Hepatocyte (in vitro differentiated cells): ENCODE results near the gene RNF166. TPM values are rescaled to one million over a fixed set of nuclear protein-coding genes. Genes with fewer than 3 reads are reported as not detected.

Experiments used
- DNase-seq: peaks from one replicate; pipeline ENCODE4 v3.0.0-alpha.2; 2016; ENCODE audit warnings: low spot score
- H2AFZ ChIP-seq: fragments of 200-600 bp; sonication (generic); 2 replicates; pipeline ENCODE4 v1.6.0; 2016; ENCODE audit warnings: antibody characterized with exemption, mild to moderate bottlenecking
- H3K27ac ChIP-seq: fragments of 200-600 bp; sonication (generic); 2 replicates; pipeline ENCODE4 v1.5.1; 2016; ENCODE audit warnings: mild to moderate bottlenecking
- H3K27me3 ChIP-seq: fragments of 200-600 bp; sonication (generic); 2 replicates; pipeline ENCODE4 v1.6.1; 2016
- H3K36me3 ChIP-seq: fragments of 200-600 bp; sonication (generic); replicated peaks from 2 replicates; pipeline ENCODE4 v1.5.1; 2016; ENCODE audit warnings: low read depth; ENCODE audit not compliant: insufficient read depth
- H3K4me1 ChIP-seq: fragments of 200-600 bp; sonication (generic); 2 replicates; pipeline ENCODE4 v1.5.1; 2016; ENCODE audit warnings: mild to moderate bottlenecking, moderate library complexity; ENCODE audit not compliant: insufficient read depth
- H3K4me2 ChIP-seq: fragments of 200-600 bp; sonication (generic); 2 replicates; pipeline ENCODE4 v1.6.0; 2016
- H3K4me3 ChIP-seq: fragments of 200-600 bp; sonication (generic); 2 replicates; pipeline ENCODE4 v1.5.1; 2016; ENCODE audit warnings: mild to moderate bottlenecking
- H3K79me2 ChIP-seq: fragments of 200-600 bp; sonication (generic); 2 replicates; pipeline ENCODE4 v1.6.0; 2017; ENCODE audit warnings: mild to moderate bottlenecking
- H3K9me2 ChIP-seq: fragments of 200-600 bp; sonication (generic); replicated peaks from 2 replicates; pipeline ENCODE4 v1.6.0; 2017; ENCODE audit warnings: mild to moderate bottlenecking; ENCODE audit not compliant: insufficient read depth
- H3K9me3 ChIP-seq: fragments of 200-600 bp; sonication (generic); 2 replicates; pipeline ENCODE4 v1.5.1; 2016; ENCODE audit warnings: low read depth, mild to moderate bottlenecking
- H4K20me1 ChIP-seq: fragments of 200-600 bp; sonication (generic); 2 replicates; pipeline ENCODE4 v1.6.0; 2016; ENCODE audit warnings: mild to moderate bottlenecking; ENCODE audit not compliant: insufficient read depth, poor library complexity, severe bottlenecking
- EZH2 ChIP-seq: fragments of 200-600 bp; sonication (generic); IDR thresholded peaks from 2 replicates; pipeline ENCODE4 v1.6.1; 2016; ENCODE audit warnings: antibody characterized with exemption, mild to moderate bottlenecking, borderline replicate concordance
- EZH2phosphoT487 ChIP-seq: fragments of 200-600 bp; sonication (generic); IDR thresholded peaks from one replicate; pipeline ENCODE4 v1.6.1; 2018; ENCODE audit warnings: antibody characterized with exemption, mild to moderate bottlenecking, low read depth, moderate library complexity; ENCODE audit not compliant: unreplicated experiment, severe bottlenecking
- WGBS: methylation state at CpG from one replicate; pipeline ENCODE4 v1.1.6; 2016; ENCODE audit warnings: low lambda C conversion rate; ENCODE audit errors: missing lambda C conversion rate; 5-methylcytosine and 5-hydroxymethylcytosine counted together
- polyA plus RNA-seq: library from polyadenylated mRNA; unstranded; fragments of >200 nt; fragmentation: Nextera tagmentation; extraction: Ambion mirVana; gene quantifications from 2 replicates; pipeline ENCODE4 v1.2.1, GENCODE V29; 2016
- total RNA-seq: library from RNA; depleted of rRNA; stranded (reverse); fragments of >200 nt; gene quantifications from 2 replicates; pipeline ENCODE4 v1.2.3, GENCODE V29; 2014
- TF ChIP-seq, protein P1 (sequence below): fragments of 200-600 bp; sonication (generic); IDR thresholded peaks from 2 replicates; pipeline ENCODE4 v1.5.1; 2016; ENCODE audit warnings: antibody characterized with exemption, mild to moderate bottlenecking; ENCODE audit not compliant: poor library complexity

The RNF166 gene
- total and polyA plus RNA-seq, 2 experiments from 2014 or later: 10.1 to 16.8 TPM

DNA sequence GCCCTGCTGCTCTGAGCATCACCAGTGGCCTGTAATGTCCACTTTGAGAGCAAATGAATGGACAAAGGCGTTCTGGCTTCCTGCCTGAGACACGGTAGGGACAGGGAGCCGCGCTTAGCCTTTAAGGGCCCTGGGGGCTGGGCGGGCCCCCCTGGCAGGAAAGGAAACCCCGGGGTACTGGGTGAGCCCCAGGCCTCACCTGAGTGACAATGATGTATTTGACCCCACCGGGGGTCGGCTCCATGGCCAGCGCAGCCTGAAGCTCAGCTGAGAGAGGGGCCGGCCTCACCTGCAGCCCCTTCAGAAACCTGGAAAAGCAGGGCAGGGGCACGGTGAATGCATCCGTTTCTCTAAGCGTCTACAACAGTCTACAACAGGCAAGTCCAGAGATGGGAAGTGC lies 53.1 kb downstream of the RNF166 start:
- Histone ChIP-seq H3K27me3 (no peaks in the 10 kb centered on the region), H3K4me1 (peaks cover 15% of the 10 kb centered on the region), H3K9me3 (no peaks in the 10 kb centered on the region), H2AFZ (no peak overlapping the region), H3K4me2 (no peak overlapping the region), H3K27ac (no peak overlapping the region), H3K36me3 (no peaks in the 10 kb centered on the region), H3K9me2 (no peaks in the 10 kb centered on the region), H3K4me3 (no peak overlapping the region), H3K79me2 (peaks cover 15% of the 10 kb centered on the region), H4K20me1 (peaks cover 9% of the 10 kb centered on the region)
- DNase-seq: no peak
- TF ChIP-seq EZH2phosphoT487 (no peak), EZH2 (no peak)
- TF ChIP-seq, protein P1, sequence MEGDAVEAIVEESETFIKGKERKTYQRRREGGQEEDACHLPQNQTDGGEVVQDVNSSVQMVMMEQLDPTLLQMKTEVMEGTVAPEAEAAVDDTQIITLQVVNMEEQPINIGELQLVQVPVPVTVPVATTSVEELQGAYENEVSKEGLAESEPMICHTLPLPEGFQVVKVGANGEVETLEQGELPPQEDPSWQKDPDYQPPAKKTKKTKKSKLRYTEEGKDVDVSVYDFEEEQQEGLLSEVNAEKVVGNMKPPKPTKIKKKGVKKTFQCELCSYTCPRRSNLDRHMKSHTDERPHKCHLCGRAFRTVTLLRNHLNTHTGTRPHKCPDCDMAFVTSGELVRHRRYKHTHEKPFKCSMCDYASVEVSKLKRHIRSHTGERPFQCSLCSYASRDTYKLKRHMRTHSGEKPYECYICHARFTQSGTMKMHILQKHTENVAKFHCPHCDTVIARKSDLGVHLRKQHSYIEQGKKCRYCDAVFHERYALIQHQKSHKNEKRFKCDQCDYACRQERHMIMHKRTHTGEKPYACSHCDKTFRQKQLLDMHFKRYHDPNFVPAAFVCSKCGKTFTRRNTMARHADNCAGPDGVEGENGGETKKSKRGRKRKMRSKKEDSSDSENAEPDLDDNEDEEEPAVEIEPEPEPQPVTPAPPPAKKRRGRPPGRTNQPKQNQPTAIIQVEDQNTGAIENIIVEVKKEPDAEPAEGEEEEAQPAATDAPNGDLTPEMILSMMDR: no peak
- 91% methylated on average over 13 of the region's 13 CpGs for WGBS

DNA sequence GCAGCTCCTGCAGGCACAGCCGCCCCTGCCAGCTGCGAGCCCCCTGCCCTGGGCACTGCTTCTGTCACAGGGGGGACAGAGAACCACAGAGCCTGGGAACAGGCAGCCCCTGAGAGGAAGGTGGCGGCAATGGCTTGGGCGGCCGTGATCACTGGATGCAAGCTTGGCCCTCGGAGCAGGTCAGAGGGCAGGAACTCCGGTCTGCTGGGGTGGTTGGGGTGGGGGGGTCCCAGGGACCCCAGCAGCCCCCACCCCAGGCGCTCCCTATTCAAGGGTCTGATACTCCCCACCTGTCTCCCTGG lies 53.5 kb downstream of the RNF166 start:
- peaks cover 15% of the 10 kb centered on the region for H3K4me1 ChIP-seq
- H3K36me3 ChIP-seq: no peaks in the 10 kb centered on the region
- H2AFZ ChIP-seq: no peak overlapping the region
- no peaks in the 10 kb centered on the region for H3K27me3 ChIP-seq
- H3K4me2 ChIP-seq: no peak overlapping the region
- WGBS: 98% methylated on average over 4 of the region's 8 CpGs
- H3K27ac ChIP-seq: no peak overlapping the region
- H3K79me2 ChIP-seq: peaks cover 15% of the 10 kb centered on the region
- no peak for DNase-seq
- no peak overlapping the region for H3K4me3 ChIP-seq
- no peaks in the 10 kb centered on the region for H3K9me2 ChIP-seq
- no peaks in the 10 kb centered on the region for H3K9me3 ChIP-seq
- TF ChIP-seq, protein P1: no peak
- TF ChIP-seq EZH2phosphoT487: no peak
- TF ChIP-seq EZH2: no peak
- H4K20me1 ChIP-seq: peaks cover 6% of the 10 kb centered on the region

DNA sequence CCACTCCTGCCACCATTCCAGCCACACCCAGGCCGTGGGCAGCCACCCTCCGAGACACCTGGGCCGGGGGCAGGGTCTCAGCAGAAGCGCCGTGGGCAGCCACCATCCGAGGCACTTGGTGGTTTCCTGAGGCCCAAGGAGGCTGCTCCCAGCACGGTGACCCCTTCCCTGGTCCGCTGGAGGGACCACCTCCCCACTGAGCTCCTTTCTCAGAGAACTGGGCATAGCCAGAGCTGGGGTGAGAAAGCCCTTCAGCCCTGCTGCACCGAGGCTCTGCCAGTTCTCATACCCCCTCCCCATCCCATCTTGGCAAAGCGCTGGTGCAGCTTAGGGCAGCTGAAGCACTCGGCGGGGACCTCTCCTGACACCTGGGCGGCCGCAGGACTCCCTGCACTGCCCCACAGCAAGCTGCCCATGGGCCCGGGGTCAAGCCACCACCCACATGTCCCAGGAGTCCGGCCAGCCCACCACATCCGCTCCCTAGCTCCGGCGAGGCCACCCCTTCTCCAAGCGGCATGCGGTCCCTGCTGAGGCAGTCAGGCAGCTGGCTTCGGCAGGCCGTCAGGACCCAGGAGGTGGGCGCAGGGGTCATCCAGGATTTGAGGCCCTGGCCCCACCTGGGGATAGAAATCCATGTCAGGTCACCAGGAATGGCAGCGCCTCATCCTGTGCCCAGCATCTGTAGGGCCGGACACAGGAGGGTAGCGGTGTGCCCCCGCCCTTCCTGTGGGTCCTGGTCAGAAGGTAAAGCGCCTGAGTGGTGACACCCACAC lies 54.0 kb downstream of the RNF166 start:
- WGBS: 91% methylated on average over 29 of the region's 29 CpGs
- H3K79me2 ChIP-seq: peaks cover 15% of the 10 kb centered on the region
- H3K4me2 ChIP-seq: peak overlapping the region; percentile 99
- H3K27ac ChIP-seq: peak overlapping the region; percentile 91
- DNase-seq: no peak
- H2AFZ ChIP-seq: no peak overlapping the region
- no peak overlapping the region for H3K4me3 ChIP-seq
- no peaks in the 10 kb centered on the region for H3K9me2 ChIP-seq
- H3K9me3 ChIP-seq: no peaks in the 10 kb centered on the region
- H3K4me1 ChIP-seq: peaks cover 15% of the 10 kb centered on the region
- no peaks in the 10 kb centered on the region for H3K27me3 ChIP-seq
- H3K36me3 ChIP-seq: no peaks in the 10 kb centered on the region
- TF ChIP-seq EZH2 (no peak), EZH2phosphoT487 (no peak)
- TF ChIP-seq, protein P1: no peak
- peaks cover 6% of the 10 kb centered on the region for H4K20me1 ChIP-seq
